SK-N-SH (cell line): Measurements from ENCODE around the gene CMC4. TPM values are rescaled to one million over a fixed set of nuclear protein-coding genes. Genes with fewer than 3 reads are reported as not detected.

Source experiments
- CTCF ChIA-PET: fragments of 300-600, 350-600 bp; formaldehyde crosslinking; extraction: SDS; loops from one replicate; lab custom pipeline; 2021; lab: Yijun Ruan, JAX
- POLR2A ChIA-PET: fragments of 350-600 bp; sonication (Branson Sonifier 250); formaldehyde crosslinking; extraction: SDS; loops from one replicate; lab custom pipeline; 2020; ENCODE audit warnings: antibody characterized with exemption, inconsistent platforms; lab: Yijun Ruan, JAX
- DNase-seq: peaks from one replicate; pipeline ENCODE4 v3.0.0; 2012
- H2AFZ ChIP-seq: fragments of 200-600 bp; sonication (generic); 2 replicates; pipeline ENCODE4 v1.8.1; 2016; ENCODE audit warnings: antibody characterized with exemption, mild to moderate bottlenecking, low read depth
- H3F3A ChIP-seq: fragments of 200-600 bp; sonication (generic); replicated peaks from 2 replicates; pipeline ENCODE3; 2016; ENCODE audit warnings: antibody characterized with exemption, mild to moderate bottlenecking; ENCODE audit not compliant: insufficient read depth
- H3K27ac ChIP-seq, 2 experiments: fragments of 200-500 bp in 1 of 2; fragments of 200-600 bp in 1 of 2; sonication (Bioruptor generic) in 1 of 2; sonication (generic), shearing (Covaris generic) in 1 of 2; 2 replicates each; pipeline versions ENCODE4 v1.5.1 to v1.6.1; 2014 to 2016; ENCODE audit warnings: low read depth in 2 of 2, inconsistent platforms in 1 of 2, low read length in 1 of 2, mild to moderate bottlenecking in 1 of 2, mixed read lengths in 1 of 2
- H3K27me3 ChIP-seq: fragments of 200-600 bp; sonication (generic), shearing (Covaris generic); 2 replicates; pipeline ENCODE4 v1.6.1; 2016; ENCODE audit warnings: mixed run types; ENCODE audit not compliant: insufficient read depth
- H3K36me3 ChIP-seq, 2 experiments: fragments of 200-500 bp in 1 of 2; fragments of 200-600 bp in 1 of 2; sonication (Bioruptor generic) in 1 of 2; sonication (generic) in 1 of 2; replicated peaks in 1 of 2; 2 replicates each; pipeline versions ENCODE3 to v1.5.1; 2014 to 2016; ENCODE audit warnings: low read length in 1 of 2, mild to moderate bottlenecking in 1 of 2; ENCODE audit not compliant: insufficient read depth in 2 of 2, control insufficient read depth in 1 of 2
- H3K4me1 ChIP-seq, 2 experiments: fragments of 200-500 bp in 1 of 2; fragments of 200-600 bp in 1 of 2; sonication (Bioruptor generic) in 1 of 2; sonication (generic), shearing (Covaris generic) in 1 of 2; 2 replicates each; pipeline versions ENCODE4 v1.5.1 to v1.6.1; 2014 to 2016; ENCODE audit warnings: low read depth in 1 of 2, low read length in 1 of 2, mixed run types in 1 of 2; ENCODE audit not compliant: insufficient read depth in 2 of 2, control insufficient read depth in 1 of 2
- H3K4me2 ChIP-seq: fragments of 200-600 bp; sonication (generic), shearing (Covaris generic); 2 replicates; pipeline ENCODE4 v1.6.1; 2017; ENCODE audit warnings: mixed run types
- H3K4me3 ChIP-seq, 2 experiments: fragments of 200-500 bp in 1 of 2; fragments of 200-600 bp in 1 of 2; sonication (Bioruptor generic) in 1 of 2; sonication (generic), shearing (Covaris generic) in 1 of 2; 2 replicates each; pipeline versions ENCODE4 v1.5.1 to v1.8.1; 2014 to 2016; ENCODE audit warnings: low read depth in 2 of 2, inconsistent platforms in 1 of 2, low read length in 1 of 2, mild to moderate bottlenecking in 1 of 2, mixed read lengths in 1 of 2, moderate library complexity in 1 of 2
- H3K79me2 ChIP-seq: fragments of 200-600 bp; sonication (generic); 2 replicates; pipeline ENCODE4 v1.8.1; 2017; ENCODE audit warnings: mild to moderate bottlenecking; ENCODE audit not compliant: insufficient read depth
- H3K9ac ChIP-seq: fragments of 200-600 bp; sonication (generic); 2 replicates; pipeline ENCODE4 v1.6.1; 2017; ENCODE audit warnings: mixed run types
- H3K9me2 ChIP-seq: fragments of 200-600 bp; sonication (generic); 2 replicates; pipeline ENCODE4 v1.6.1; 2017; ENCODE audit warnings: mixed run types
- H3K9me3 ChIP-seq: fragments of 200-600 bp; sonication (generic); 2 replicates; pipeline ENCODE4 v1.6.1; 2017; ENCODE audit warnings: mixed run types, mild to moderate bottlenecking, moderate library complexity
- H4K20me1 ChIP-seq: fragments of 200-600 bp; sonication (generic); 2 replicates; pipeline ENCODE4 v1.6.1; 2017; ENCODE audit warnings: mild to moderate bottlenecking, mixed run types; ENCODE audit not compliant: insufficient read depth
- CHD2 ChIP-seq: fragments of 150-350 bp; IDR thresholded peaks from 2 replicates; pipeline ENCODE4 v1.6.1; 2018; ENCODE audit warnings: low read length; ENCODE audit not compliant: partially characterized antibody
- ELF1 ChIP-seq: IDR thresholded peaks from 2 replicates; pipeline ENCODE4 v1.4.0; 2012
- EP300 ChIP-seq, 2 experiments: IDR thresholded peaks; 2 replicates each; pipeline versions ENCODE4 v1.4.0 to v1.6.1; 2012; ENCODE audit warnings: borderline replicate concordance in 1 of 2, low read depth in 1 of 2, low read length in 1 of 2
- GATA2 ChIP-seq: sonication (generic); formaldehyde crosslinking; IDR thresholded peaks from 2 replicates; pipeline ENCODE4 v1.5.0; 2020; ENCODE audit warnings: mild to moderate bottlenecking, missing genetic modification reagents
- RAD21 ChIP-seq: IDR thresholded peaks from 2 replicates; pipeline ENCODE4 v1.6.1; 2012; ENCODE audit warnings: mild to moderate bottlenecking, low read length
- RCOR1 ChIP-seq: fragments of 150-350 bp; IDR thresholded peaks from 2 replicates; pipeline ENCODE4 v1.6.1; 2017; ENCODE audit warnings: antibody characterized with exemption, low read length
- RFX5 ChIP-seq: IDR thresholded peaks from 2 replicates; pipeline ENCODE4 v1.6.1; 2012; ENCODE audit warnings: mild to moderate bottlenecking, improper control_type of control experiment, low read length
- SMC3 ChIP-seq: IDR thresholded peaks from 2 replicates; pipeline ENCODE4 v1.6.1; 2012; ENCODE audit warnings: low read depth, low read length, improper control_type of control experiment
- WGBS: methylation state at CpG from one replicate; pipeline ENCODE4 v1.1.6; 2017; ENCODE audit warnings: low lambda C conversion rate; 5-methylcytosine and 5-hydroxymethylcytosine counted together
- polyA plus RNA-seq, 3 experiments: library from polyadenylated mRNA; depleted of rRNA; stranded (reverse); fragments of >200 nt; gene quantifications; 2 replicates each; pipeline ENCODE4 v1.2.3, GENCODE V29; 2012
- TF ChIP-seq, protein P1 (sequence below): fragments of 200-600 bp; sonication (generic); IDR thresholded peaks from 2 replicates; pipeline ENCODE4 v1.6.1; 2017; ENCODE audit warnings: antibody characterized with exemption, mild to moderate bottlenecking, moderate library complexity
- TF ChIP-seq, protein P2 (sequence below): fragments of 150-350 bp; IDR thresholded peaks from 2 replicates; pipeline ENCODE4 v1.6.1; 2016; ENCODE audit warnings: mild to moderate bottlenecking, low read depth, low read length

Gene CMC4
- polyA plus RNA-seq, 1 of the 3 experiments (the other 2 are of a cell fraction): 12.0 TPM

DNA sequence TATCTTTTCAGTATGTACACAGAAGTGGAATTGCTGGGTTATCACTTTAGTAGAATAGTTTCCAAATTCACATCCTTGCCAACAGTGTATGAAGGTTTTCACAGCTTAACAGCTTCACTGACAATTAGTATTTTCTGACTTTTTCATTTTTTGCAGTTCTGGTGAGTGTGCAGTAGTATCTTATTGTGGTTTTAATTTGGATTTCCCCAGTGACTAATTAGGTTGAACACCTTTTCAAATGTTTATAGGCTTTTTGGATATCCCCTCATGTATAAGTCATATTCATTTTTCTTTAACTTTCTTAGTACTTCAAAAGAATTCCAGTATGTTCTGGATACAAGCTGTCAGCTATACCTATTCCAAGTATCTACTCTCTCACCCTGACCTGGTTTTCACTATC, 37.5 kb upstream of the CMC4 start:
- DNase-seq: no peak
- Histone ChIP-seq H3K27me3 (no peaks in the 10 kb centered on the region), H3K9me3 (no peaks in the 10 kb centered on the region; the same call in 1 of the 2 replicates), H3K36me3 (peaks cover 4 to 6% of the 10 kb centered on the region in 2 experiments), H3K27ac (no peak overlapping the region), H3K79me2 (no peaks in the 10 kb centered on the region), H3K4me1 (no peaks in the 10 kb centered on the region), H3K4me2 (no peak overlapping the region), H3K9me2 (0 out of 2 replicates have a peak, but pooled peaks cover 3% of the 10 kb centered on the region), H2AFZ (no peak overlapping the region), H4K20me1 (no peaks in the 10 kb centered on the region), H3K9ac (no peak overlapping the region), H3F3A (no peaks in the 10 kb centered on the region), H3K4me3 (no peak overlapping the region)
- CTCF ChIA-PET: interaction anchor here (2.5 kb wide), 1 partner anchor 14 kb away, joined by 8 read pairs; no protein-coding TSS in a partner anchor
- POLR2A ChIA-PET: no interaction called here
- TF ChIP-seq, protein P1, sequence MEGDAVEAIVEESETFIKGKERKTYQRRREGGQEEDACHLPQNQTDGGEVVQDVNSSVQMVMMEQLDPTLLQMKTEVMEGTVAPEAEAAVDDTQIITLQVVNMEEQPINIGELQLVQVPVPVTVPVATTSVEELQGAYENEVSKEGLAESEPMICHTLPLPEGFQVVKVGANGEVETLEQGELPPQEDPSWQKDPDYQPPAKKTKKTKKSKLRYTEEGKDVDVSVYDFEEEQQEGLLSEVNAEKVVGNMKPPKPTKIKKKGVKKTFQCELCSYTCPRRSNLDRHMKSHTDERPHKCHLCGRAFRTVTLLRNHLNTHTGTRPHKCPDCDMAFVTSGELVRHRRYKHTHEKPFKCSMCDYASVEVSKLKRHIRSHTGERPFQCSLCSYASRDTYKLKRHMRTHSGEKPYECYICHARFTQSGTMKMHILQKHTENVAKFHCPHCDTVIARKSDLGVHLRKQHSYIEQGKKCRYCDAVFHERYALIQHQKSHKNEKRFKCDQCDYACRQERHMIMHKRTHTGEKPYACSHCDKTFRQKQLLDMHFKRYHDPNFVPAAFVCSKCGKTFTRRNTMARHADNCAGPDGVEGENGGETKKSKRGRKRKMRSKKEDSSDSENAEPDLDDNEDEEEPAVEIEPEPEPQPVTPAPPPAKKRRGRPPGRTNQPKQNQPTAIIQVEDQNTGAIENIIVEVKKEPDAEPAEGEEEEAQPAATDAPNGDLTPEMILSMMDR: no peak
- TF ChIP-seq ELF1: no peak
- TF ChIP-seq RFX5: no peak

DNA sequence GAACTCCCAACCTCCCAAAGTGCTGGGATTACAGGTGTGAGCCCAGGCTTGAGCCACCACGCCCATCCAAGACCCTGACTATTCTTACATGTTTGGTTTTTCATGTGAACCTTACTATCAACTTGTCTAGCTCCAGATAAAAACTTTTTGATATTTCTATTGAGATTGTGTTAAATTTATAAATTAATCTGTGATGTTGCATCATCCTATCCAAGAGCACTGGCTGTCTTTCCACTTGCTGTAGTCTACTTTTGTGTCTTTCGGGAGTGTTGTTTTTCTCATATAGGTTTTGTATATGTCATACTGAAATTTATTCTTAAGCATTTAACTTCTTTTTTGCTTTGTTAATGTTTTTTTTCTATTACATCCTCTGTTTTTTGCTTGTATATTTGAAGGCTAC, 35.0 kb upstream of the CMC4 start:
- CTCF ChIA-PET: interaction anchor here (0.8 to 3.1 kb wide), 4 partner anchors 11 to 20 kb away, joined by 3 to 10 read pairs (median 6); no protein-coding TSS in a partner anchor
- no peak overlapping the region for H3K27ac ChIP-seq
- peaks cover 0 to 6% of the 10 kb centered on the region in 2 experiments for H3K36me3 ChIP-seq
- H4K20me1 ChIP-seq: no peaks in the 10 kb centered on the region
- H2AFZ ChIP-seq: no peak overlapping the region
- WGBS: 53% methylated on average over 2 of the region's 2 CpGs
- H3K9me3 ChIP-seq: no peaks in the 10 kb centered on the region
- POLR2A ChIA-PET: no interaction called here
- TF ChIP-seq, protein P2, sequence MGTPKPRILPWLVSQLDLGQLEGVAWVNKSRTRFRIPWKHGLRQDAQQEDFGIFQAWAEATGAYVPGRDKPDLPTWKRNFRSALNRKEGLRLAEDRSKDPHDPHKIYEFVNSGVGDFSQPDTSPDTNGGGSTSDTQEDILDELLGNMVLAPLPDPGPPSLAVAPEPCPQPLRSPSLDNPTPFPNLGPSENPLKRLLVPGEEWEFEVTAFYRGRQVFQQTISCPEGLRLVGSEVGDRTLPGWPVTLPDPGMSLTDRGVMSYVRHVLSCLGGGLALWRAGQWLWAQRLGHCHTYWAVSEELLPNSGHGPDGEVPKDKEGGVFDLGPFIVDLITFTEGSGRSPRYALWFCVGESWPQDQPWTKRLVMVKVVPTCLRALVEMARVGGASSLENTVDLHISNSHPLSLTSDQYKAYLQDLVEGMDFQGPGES: no peak
- TF ChIP-seq RAD21: no peak
- TF ChIP-seq RCOR1: no peak
- TF ChIP-seq CHD2: no peak
- TF ChIP-seq RFX5: no peak
- no peaks in the 10 kb centered on the region for H3K27me3 ChIP-seq
- no peak for DNase-seq
- H3K9ac ChIP-seq: no peak overlapping the region
- no peaks in the 10 kb centered on the region for H3F3A ChIP-seq
- no peaks in the 10 kb centered on the region for H3K4me1 ChIP-seq
- H3K9me2 ChIP-seq: 0 out of 2 replicates have a peak, but pooled peaks cover 3% of the 10 kb centered on the region
- H3K4me3 ChIP-seq: no peak overlapping the region
- H3K4me2 ChIP-seq: no peak overlapping the region
- no peaks in the 10 kb centered on the region for H3K79me2 ChIP-seq

DNA sequence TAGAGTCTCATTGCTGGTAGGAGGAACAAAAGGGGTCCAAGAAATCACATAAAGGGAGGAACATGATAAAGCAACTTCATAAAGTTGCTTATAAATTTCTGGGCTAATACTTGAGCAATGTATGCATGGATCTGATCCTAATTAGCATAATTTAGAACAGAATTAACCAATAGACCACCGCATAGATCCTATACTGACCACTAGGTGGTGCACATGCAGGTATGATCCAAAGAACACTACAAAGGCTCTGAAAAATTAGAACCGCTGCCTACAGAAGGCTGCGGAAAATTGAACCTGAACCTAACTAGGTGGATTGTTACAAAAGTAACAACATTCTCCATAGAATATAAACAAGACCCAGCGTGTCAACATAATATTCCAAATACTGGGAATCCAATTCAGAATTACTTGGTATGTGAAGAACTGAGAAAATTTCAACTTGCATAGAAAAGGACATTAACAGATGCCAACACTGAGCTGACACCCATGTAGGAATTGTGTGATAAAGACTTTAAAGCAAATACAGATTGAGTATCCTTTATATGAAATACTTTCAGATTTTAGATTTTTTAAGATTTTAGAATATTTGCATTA, 23.6 kb upstream of the CMC4 start:
- no peak overlapping the region for H3K4me3 ChIP-seq
- H3K27ac ChIP-seq: no peak overlapping the region
- H3K9me3 ChIP-seq: no peaks in the 10 kb centered on the region
- ChIA-PET CTCF (interaction anchor here (0.6 to 2.3 kb wide), 20 partner anchors 9 to 567 kb away, joined by 3 to 10 read pairs (median 4); no protein-coding TSS in a partner anchor), POLR2A (interaction anchor here (0.6 kb wide), 1 partner anchor 122 kb away, joined by 3 read pairs; no protein-coding TSS in a partner anchor)
- 59% methylated on average over 4 of the region's 4 CpGs for WGBS
- H4K20me1 ChIP-seq: no peaks in the 10 kb centered on the region
- no peaks in the 10 kb centered on the region for H3F3A ChIP-seq
- no peaks in the 10 kb centered on the region for H3K9me2 ChIP-seq
- DNase-seq: peak; percentile 57
- H2AFZ ChIP-seq: no peak overlapping the region
- no peaks in the 10 kb centered on the region for H3K4me1 ChIP-seq
- no peak overlapping the region for H3K4me2 ChIP-seq
- no peaks in the 10 kb centered on the region for H3K27me3 ChIP-seq
- TF ChIP-seq RAD21 (peak; percentile 60), EP300 (IDR thresholded peaks at IDR 0.05; ENCODE audit: borderline replicate concordance in 1 of 2, low read depth in 1 of 2, low read length in 1 of 2) (no peak), SMC3 (peak; percentile 57), RFX5 (no peak), GATA2 (no peak)
- TF ChIP-seq, protein P1: peak; percentile 78
- no peaks in the 10 kb centered on the region for H3K79me2 ChIP-seq
- H3K36me3 ChIP-seq: peaks cover 0 to 3% of the 10 kb centered on the region in 2 experiments
- H3K9ac ChIP-seq: no peak overlapping the region
